NCI-H2196 treated with DMSO at 0.1 percent for 48 hours (cell line): Measurements from ENCODE around the gene SPSB1.

Experiments used
- DNase-seq: peaks from one replicate; lab custom pipeline; 2025; ENCODE audit not compliant: unreplicated experiment; lab: John Stamatoyannopoulos, UW

SPSB1 gene

GRCh38 chr1:9341301-9341845, 48.7 kb downstream of the SPSB1 start:
- DNase-seq: no peak

- DNase-seq: no peak
Measured at GRCh38 chr1:9343269-9343668, 50.6 kb downstream of the SPSB1 start.

GRCh38 chr1:9344426-9345200, 51.9 kb downstream of the SPSB1 start:
- DNase-seq: no peak

GRCh38 chr1:9345471-9345870, 52.8 kb downstream of the SPSB1 start:
- no peak for DNase-seq

- DNase-seq: no peak
Measured at GRCh38 chr1:9345922-9346321, 53.2 kb downstream of the SPSB1 start.

GRCh38 chr1:9346566-9346965, 53.9 kb downstream of the SPSB1 start:
- DNase-seq: no peak

GRCh38 chr1:9347095-9347850, 54.6 kb downstream of the SPSB1 start:
- DNase-seq: no peak

- DNase-seq: no peak
Measured at GRCh38 chr1:9349331-9349851, 56.7 kb downstream of the SPSB1 start.

GRCh38 chr1:9350013-9350908, 57.6 kb downstream of the SPSB1 start:
- DNase-seq: no peak

GRCh38 chr1:9350960-9351359, 58.3 kb downstream of the SPSB1 start:
- DNase-seq: no peak

GRCh38 chr1:9351654-9352271, 59.1 kb downstream of the SPSB1 start:
- DNase-seq: no peak

- no peak for DNase-seq
Measured at GRCh38 chr1:9352377-9353134, 59.9 kb downstream of the SPSB1 start.

GRCh38 chr1:9355503-9355902, 62.8 kb downstream of the SPSB1 start:
- DNase-seq: no peak

- DNase-seq: no peak
Measured at GRCh38 chr1:9356021-9356420, 63.3 kb downstream of the SPSB1 start.

GRCh38 chr1:9356829-9357466, 64.3 kb downstream of the SPSB1 start:
- no peak for DNase-seq

GRCh38 chr1:9357958-9358357, 65.3 kb downstream of the SPSB1 start:
- no peak for DNase-seq

GRCh38 chr1:9360371-9361064, 67.8 kb downstream of the SPSB1 start:
- no peak for DNase-seq

- no peak for DNase-seq
Measured at GRCh38 chr1:9361630-9362260, 69.1 kb downstream of the SPSB1 start.
